ENCODE data around the gene TRIM47. TPM values are rescaled to one million over a fixed set of nuclear protein-coding genes. Genes with fewer than 3 reads are reported as not detected.

Gene TRIM47
- total RNA-seq, 1 experiment from 2014 or later, result 6.9 TPM

- Histone ChIP-seq H2BK15ac (ENCODE audit: low read depth, low read length) (no peak overlapping the region), H3K27ac (ENCODE audit: insufficient read length, low read depth, low read length) (no peak overlapping the region), H3K4ac (ENCODE audit: low read depth, low read length) (no peak overlapping the region), H4K5ac (ENCODE audit: insufficient read length, low read depth, low read length) (no peak overlapping the region), H3K9ac (ENCODE audit: extremely low read depth, insufficient read length, low read length) (no peak overlapping the region), H3K23me2 (ENCODE audit: insufficient read length, low read depth, low read length, poor library complexity, severe bottlenecking) (no peaks in the 10 kb centered on the region), H3T11ph (ENCODE audit: low read length) (no peak overlapping the region), H2BK20ac (ENCODE audit: low read depth, low read length, poor library complexity, severe bottlenecking) (no peak overlapping the region), H4K8ac (replicated peaks; ENCODE audit: insufficient read length, low read depth, low read length) (no peak overlapping the region), H3K56ac (ENCODE audit: insufficient read length, low read depth, low read length) (no peak overlapping the region), H3K18ac (ENCODE audit: insufficient read length, low read depth, low read length) (no peak overlapping the region), H2AK5ac (ENCODE audit: insufficient read length, low read length) (no peak overlapping the region), H3K79me1 (ENCODE audit: insufficient read depth, low read depth, low read length, poor library complexity, severe bottlenecking) (no peaks in the 10 kb centered on the region), H2AFZ (ENCODE audit: low read length) (no peak overlapping the region), H3K9me3 (ENCODE audit: control insufficient read depth, low read depth, low read length) (no peaks in the 10 kb centered on the region), H3K27me3 (ENCODE audit: insufficient read depth, low read length) (no peaks in the 10 kb centered on the region), H3K4me1 (ENCODE audit: insufficient read depth, low read length) (no peaks in the 10 kb centered on the region), H3K4me2 (ENCODE audit: insufficient read depth, insufficient read length, low read length) (no peak overlapping the region), H2BK5ac (ENCODE audit: insufficient read length, low read length) (no peak overlapping the region), H4K20me1 (ENCODE audit: control insufficient read depth, insufficient read depth, insufficient read length) (peaks cover 2% of the 10 kb centered on the region), H3K79me2 (ENCODE audit: insufficient read depth, low read length) (no peaks in the 10 kb centered on the region), H3K23ac (ENCODE audit: insufficient read length, low read depth, low read length) (no peak overlapping the region), H4K91ac (ENCODE audit: insufficient read length, low read depth, low read length) (no peak overlapping the region), H2BK12ac (ENCODE audit: insufficient read length, low read depth, low read length) (no peak overlapping the region), H3K14ac (ENCODE audit: insufficient read depth, low read length) (no peak overlapping the region), H2BK120ac (ENCODE audit: low read depth, low read length, poor library complexity, severe bottlenecking) (no peak overlapping the region)
- Mint-ChIP-seq H3K9me3 (no peaks in the 10 kb centered on the region), H3K4me3 (no peak overlapping the region), H3K27me3 (ENCODE audit: low read depth) (no peaks in the 10 kb centered on the region), H3K27ac (peak overlapping the region in 2 of 3 experiments; percentile 71 to 93; a peak in 2 of 7 replicates), H3K4me1 (peaks cover 5 to 20% of the 10 kb centered on the region in 2 experiments; a peak in 3 of 4 replicates), H3K36me3 (ENCODE audit: insufficient read depth in 1 of 3, low read depth in 3 of 3) (peaks cover 24 to 58% (median 56%) of the 10 kb centered on the region in 3 experiments)
- DNase-seq, result no peak
- TF ChIP-seq CTCF (conservative IDR thresholded peaks at IDR 0.05), result no peak
- no CpG with 5 or more reads among the region's 25 CpGs for WGBS (ENCODE audit: extremely low coverage, insufficient read length, low lambda C conversion rate)
Measured at GRCh38 chr17:75847614-75848522, 30.5 kb downstream of the TRIM47 start.

Measured in H9 (cell line).